Measurements from ENCODE around the gene NTRK2.

- TF ChIP-seq EP300 (IDR thresholded peaks at IDR 0.05) = no peak
- no peak for TF ChIP-seq CTCF (IDR thresholded peaks at IDR 0.05)
These were observed 72.7 kb downstream of the NTRK2 start for GRCh38 chr9:84742261-84742660.

Data from suprapubic skin (tissue), 3 donors.